GM12878 (cell line): Measurements from ENCODE around the gene ITGAD. TPM values are rescaled to one million over a fixed set of nuclear protein-coding genes. Genes with fewer than 3 reads are reported as not detected.

Source experiments
- ATAC-seq: fragments of 200-7000 bp; cut with Tn5 transposase; 3 replicates; pipeline ENCODE4 v1.9.1; 2020; ENCODE audit warnings: mild to moderate bottlenecking, moderate library complexity
- BruUV-seq: library from RNA; stranded (reverse); fragments of 400-500 nt; replicated peaks from 2 replicates; lab custom pipeline; 2021; lab: Mats Ljungman, UMichigan
- CTCF ChIA-PET: fragments of 300-600 bp; sonication (Branson Sonifier 250); formaldehyde crosslinking; extraction: SDS; loops from one replicate; lab custom pipeline; 2021; ENCODE audit warnings: inconsistent platforms; lab: Yijun Ruan, JAX
- POLR2A ChIA-PET: fragments of 350-600 bp; formaldehyde crosslinking; extraction: SDS; loops from one replicate; lab custom pipeline; 2021; ENCODE audit warnings: inconsistent platforms; lab: Charles Lee
- RAD21 ChIA-PET: fragments of 300-600 bp; sonication (Branson Sonifier 250); formaldehyde crosslinking; loops from one replicate; lab custom pipeline; 2023; ENCODE audit warnings: antibody characterized with exemption; ENCODE audit not compliant: unreplicated experiment; lab: Charles Lee
- SMC1A ChIA-PET: fragments of 300-600 bp; sonication (Branson Sonifier 250); formaldehyde crosslinking; loops from one replicate; lab custom pipeline; 2023; ENCODE audit not compliant: unreplicated experiment, uncharacterized antibody; lab: Charles Lee
- DNase-seq: peaks from one replicate; pipeline ENCODE4 v3.0.0-alpha.2; 2011; ENCODE audit warnings: low read depth, low spot score
- FAIRE-seq: peaks from 3 replicates; lab custom pipeline; 2011; peaks lifted over from hg19 to GRCh38; lab: Jason Lieb, UNC
- H2AFZ ChIP-seq: 2 replicates; pipeline ENCODE4 v1.6.0; 2011; ENCODE audit warnings: low read depth, low read length, control low read depth; ENCODE audit not compliant: control insufficient read depth
- H3K27ac ChIP-seq: 2 replicates; pipeline ENCODE4 v1.5.1; 2011; ENCODE audit warnings: control low read depth; ENCODE audit not compliant: control insufficient read depth, insufficient read depth
- H3K27me3 ChIP-seq, 2 experiments: replicated peaks in 1 of 2; 2 replicates each; pipeline versions ENCODE4 v1.6.0 to v1.6.1; 2011; ENCODE audit warnings: low read length in 1 of 2; ENCODE audit not compliant: control insufficient read depth in 2 of 2, insufficient read depth in 2 of 2
- H3K36me3 ChIP-seq, 2 experiments: 2 replicates each; pipeline ENCODE4 v1.5.1; 2011; ENCODE audit warnings: low read length in 1 of 2; ENCODE audit not compliant: control insufficient read depth in 2 of 2, insufficient read depth in 2 of 2
- H3K4me1 ChIP-seq: 2 replicates; pipeline ENCODE4 v1.6.1; 2011; ENCODE audit warnings: mild to moderate bottlenecking, low read length, moderate library complexity, mixed read lengths; ENCODE audit not compliant: control insufficient read depth, insufficient read depth
- H3K4me2 ChIP-seq: 2 replicates; pipeline ENCODE4 v1.6.0; 2011; ENCODE audit warnings: control low read depth; ENCODE audit not compliant: control insufficient read depth, insufficient read depth
- H3K4me3 ChIP-seq: fragments of 200-600 bp; sonication (generic); 2 replicates; pipeline ENCODE4 v1.5.1; 2016
- H3K79me2 ChIP-seq: 2 replicates; pipeline ENCODE4 v1.6.0; 2011; ENCODE audit warnings: low read length; ENCODE audit not compliant: control insufficient read depth, insufficient read depth
- H3K9ac ChIP-seq: 2 replicates; pipeline ENCODE4 v1.8.0; 2011; ENCODE audit warnings: low read length, control low read depth, mixed read lengths; ENCODE audit not compliant: control insufficient read depth, insufficient read depth
- H3K9me3 ChIP-seq: replicated peaks from 3 replicates; pipeline ENCODE4 v1.5.1; 2011; ENCODE audit warnings: mild to moderate bottlenecking, low read length; ENCODE audit not compliant: control insufficient read depth, insufficient read depth
- H4K20me1 ChIP-seq: 2 replicates; pipeline ENCODE4 v1.6.0; 2011; ENCODE audit not compliant: control insufficient read depth, insufficient read depth
- ASH2L ChIP-seq: fragments of 300-600, 200-600 bp; sonication (generic); IDR thresholded peaks from 2 replicates; pipeline ENCODE4 v1.6.1; 2017; ENCODE audit warnings: low read depth, mild to moderate bottlenecking, borderline replicate concordance
- BCL11A ChIP-seq: IDR thresholded peaks from 2 replicates; pipeline ENCODE4 v1.6.1; 2011; ENCODE audit warnings: low read depth, low read length
- CBX3 ChIP-seq: fragments of 200-600 bp; sonication (generic); IDR thresholded peaks from 2 replicates; pipeline ENCODE4 v1.6.1; 2016; ENCODE audit warnings: low read depth, borderline replicate concordance
- CHD4 ChIP-seq: fragments of 200-600 bp; sonication (generic); IDR thresholded peaks from 2 replicates; pipeline ENCODE4 v1.6.1; 2016; ENCODE audit warnings: mild to moderate bottlenecking
- ETV6 ChIP-seq, 2 experiments: fragments of 450-650 bp in 1 of 2; IDR thresholded peaks in 1 of 2; conservative IDR thresholded peaks in 1 of 2; 2 replicates each; pipeline ENCODE4 v1.6.1; 2014; ENCODE audit warnings: antibody characterized with exemption in 1 of 2, borderline replicate concordance in 1 of 2, low read depth in 1 of 2, mild to moderate bottlenecking in 1 of 2, moderate library complexity in 1 of 2
- GATAD2B ChIP-seq: fragments of 450-650 bp; conservative IDR thresholded peaks from 2 replicates; pipeline ENCODE4 v1.6.1; 2017; ENCODE audit warnings: low read depth, mild to moderate bottlenecking, moderate library complexity
- HDAC6 ChIP-seq: fragments of 200-600 bp; sonication (generic); IDR thresholded peaks from one replicate; pipeline ENCODE4 v1.8.0; 2017; ENCODE audit warnings: antibody characterized with exemption; ENCODE audit not compliant: unreplicated experiment
- MYB ChIP-seq: fragments of 150-350 bp; IDR thresholded peaks from 2 replicates; pipeline ENCODE4 v1.6.1; 2014; ENCODE audit warnings: mild to moderate bottlenecking, low read depth, low read length, borderline replicate concordance
- NFYB ChIP-seq: IDR thresholded peaks from 2 replicates; pipeline ENCODE4 v1.6.1; 2011; ENCODE audit warnings: low read depth, mild to moderate bottlenecking, low read length, improper control_type of control experiment, moderate library complexity; ENCODE audit not compliant: insufficient read depth
- NR2C2 ChIP-seq: IDR thresholded peaks from 2 replicates; pipeline ENCODE4 v1.6.1; 2011; ENCODE audit warnings: borderline replicate concordance, low read depth; ENCODE audit not compliant: control insufficient read depth, insufficient read length
- RCOR1 ChIP-seq: conservative IDR thresholded peaks from 2 replicates; pipeline ENCODE4 v1.6.1; 2012; ENCODE audit warnings: low read depth, low read length, improper control_type of control experiment
- WGBS: methylation state at CpG from one replicate; pipeline ENCODE4 v1.1.6; 2016; ENCODE audit warnings: low lambda C conversion rate; ENCODE audit not compliant: insufficient replicate concordance, insufficient coverage; ENCODE audit errors: missing lambda C conversion rate; 5-methylcytosine and 5-hydroxymethylcytosine counted together
- in situ Hi-C: fragments of 300-500 bp; cut with MboI; formaldehyde crosslinking; loops from 9 replicates; pipeline ENCODE4 v1.14.3; 2018; ENCODE audit warnings: mixed read lengths
- intact Hi-C: fragments of 100-400 bp; cut with micrococcal nuclease; formaldehyde crosslinking; loops from one replicate; pipeline ENCODE4 v1.14.2; 2022; ENCODE audit not compliant: unreplicated experiment
- polyA plus RNA-seq, 11 experiments: library from polyadenylated mRNA; depleted of rRNA in 4 of 11; unstranded in 6 of 11; stranded (reverse) in 5 of 11; fragments of >200 nt; fragmentation: Nextera tagmentation in 4 of 11; fragmentation: Illumina TruSeq in 1 of 11; extraction: Ambion mirVana in 4 of 11; extraction: Trizol in 1 of 11; gene quantifications; 1 replicate in 1 of 11; 2 replicates in 10 of 11; pipeline versions ENCODE4 v1.2.1 to v1.2.3, GENCODE V29; 2011 to 2016; ENCODE audit warnings: inconsistent platforms in 2 of 11, missing spikeins in 2 of 11, low read depth in 1 of 11
- total RNA-seq, 4 experiments: library from RNA; depleted of rRNA in 3 of 4; stranded (reverse); fragments of >200 nt in 3 of 4; fragmentation: Illumina TruSeq in 1 of 4; extraction: Trizol in 1 of 4; gene quantifications; 2 replicates each; pipeline versions ENCODE4 v1.2.1 to v1.2.3, GENCODE V29; 2013 to 2021
- TF ChIP-seq, protein P1 (sequence below): IDR thresholded peaks from 2 replicates; pipeline ENCODE4 v1.6.1; 2011; ENCODE audit warnings: borderline replicate concordance, low read depth, mild to moderate bottlenecking, moderate library complexity, low read length; ENCODE audit not compliant: insufficient read depth, poor library complexity, severe bottlenecking
- TF ChIP-seq, protein P2 (sequence below): fragments of 450-650 bp; formaldehyde crosslinking; IDR thresholded peaks from 2 replicates; pipeline ENCODE4 v1.5.0; 2022; ENCODE audit warnings: mild to moderate bottlenecking, missing genetic modification characterization
- TF ChIP-seq, protein P3 (sequence below): fragments of 450-650 bp; IDR thresholded peaks from 2 replicates; pipeline ENCODE4 v1.6.1; 2017; ENCODE audit warnings: borderline replicate concordance

ITGAD gene
- total and polyA plus RNA-seq, 10 of the 15 experiments (the other 5 are each of a cell fraction or from before 2014, with no cell fraction given) = 0.29 to 4.0 (median 1.2) TPM

DNA sequence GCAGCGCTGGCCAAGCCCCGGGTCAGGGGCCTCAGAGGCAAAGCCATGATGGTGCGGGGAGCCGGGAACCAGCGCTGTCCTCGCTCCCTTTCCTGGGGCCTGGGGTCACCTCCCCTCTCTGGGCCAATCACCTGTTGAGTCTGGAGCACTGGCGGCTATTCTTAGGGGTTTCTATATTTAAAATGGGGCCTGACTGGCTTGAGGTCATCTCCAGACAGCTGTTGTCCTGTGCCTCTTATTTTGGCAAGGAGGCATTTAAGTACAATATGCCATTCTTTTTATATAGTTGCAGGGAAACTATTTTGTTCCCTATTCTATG is 35.1 kb downstream of the ITGAD start, which contains the start of gene COX6A2 (continued):
- TF ChIP-seq NR2C2 (no peak), BCL11A (no peak), GATAD2B (no peak), ETV6 (conservative IDR thresholded peaks at IDR 0.05 in 1 of 2, IDR thresholded peaks at IDR 0.05 in 1 of 2; ENCODE audit: borderline replicate concordance in 1 of 2, low read depth in 1 of 2) (no peak), HDAC6 (no peak), RCOR1 (no peak), CHD4 (no peak), CBX3 (no peak), MYB (no peak), ASH2L (no peak)
- TF ChIP-seq, protein P1, sequence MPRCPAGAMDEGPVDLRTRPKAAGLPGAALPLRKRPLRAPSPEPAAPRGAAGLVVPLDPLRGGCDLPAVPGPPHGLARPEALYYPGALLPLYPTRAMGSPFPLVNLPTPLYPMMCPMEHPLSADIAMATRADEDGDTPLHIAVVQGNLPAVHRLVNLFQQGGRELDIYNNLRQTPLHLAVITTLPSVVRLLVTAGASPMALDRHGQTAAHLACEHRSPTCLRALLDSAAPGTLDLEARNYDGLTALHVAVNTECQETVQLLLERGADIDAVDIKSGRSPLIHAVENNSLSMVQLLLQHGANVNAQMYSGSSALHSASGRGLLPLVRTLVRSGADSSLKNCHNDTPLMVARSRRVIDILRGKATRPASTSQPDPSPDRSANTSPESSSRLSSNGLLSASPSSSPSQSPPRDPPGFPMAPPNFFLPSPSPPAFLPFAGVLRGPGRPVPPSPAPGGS = no peak

DNA sequence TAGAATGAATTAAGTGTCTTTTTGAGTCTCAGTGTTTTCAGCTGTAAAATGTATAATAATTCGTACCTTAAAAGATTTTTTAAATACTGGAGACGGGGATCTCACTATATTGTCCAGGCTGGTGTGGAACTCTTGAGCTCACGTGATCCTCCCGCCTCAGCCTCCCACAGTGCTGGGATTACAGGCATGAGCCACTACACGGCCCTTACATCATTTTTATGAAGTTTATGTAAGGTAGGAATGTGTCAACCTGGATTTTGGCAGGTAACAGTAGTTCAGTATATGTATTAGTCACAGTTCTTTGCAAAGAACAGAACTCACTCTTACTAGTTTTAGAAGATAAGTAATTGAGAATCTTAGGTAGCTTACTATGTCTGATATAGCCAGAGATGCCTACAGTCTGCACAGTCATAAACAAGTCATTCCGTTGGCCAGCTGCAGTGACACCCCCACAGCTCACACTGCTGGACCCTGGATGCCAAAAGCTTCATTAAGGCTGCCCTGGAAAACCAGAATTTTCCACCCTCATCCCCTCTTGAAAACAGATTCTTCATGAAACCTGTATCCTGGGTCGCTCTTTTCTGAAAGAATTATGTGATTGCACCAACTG is 35.6 kb downstream of the ITGAD start:
- no peaks in the 10 kb centered on the region for H3K27me3 ChIP-seq
- no peaks in the 10 kb centered on the region for H3K36me3 ChIP-seq
- no peak overlapping the region for H3K4me2 ChIP-seq
- no TSS peak for BruUV-seq
- H3K79me2 ChIP-seq = no peaks in the 10 kb centered on the region
- ChIA-PET SMC1A (interaction anchor here (1.0 to 5.2 kb wide), 5 partner anchors 8 to 46 kb away, joined by 4 to 31 read pairs (median 9); partner anchors contain the start of gene ZNF843), POLR2A (interaction anchor here (0.6 to 1.8 kb wide), 4 partner anchors 23 to 74 kb away, joined by 3 to 5 read pairs (median 4); no protein-coding TSS in a partner anchor), CTCF (interaction anchor here (1.2 to 4.8 kb wide), 8 partner anchors 8 to 487 kb away, joined by 3 to 20 read pairs (median 3); no protein-coding TSS in a partner anchor), RAD21 (interaction anchor here (0.6 to 3.2 kb wide), 3 partner anchors 11 to 43 kb away, joined by 3 to 20 read pairs (median 5); partner anchors contain the start of gene ZNF843)
- no peaks in the 10 kb centered on the region for H4K20me1 ChIP-seq
- in situ Hi-C loops = loop anchor here (25.0 kb wide), 1 partner anchor 441 kb away; the partner anchor contains the start of gene HSD3B7
- WGBS = 43% methylated on average over 7 of the region's 7 CpGs
- intact Hi-C loops = no loop called here
- FAIRE-seq (no peak), DNase-seq (no peak), ATAC-seq (no peak)
- H3K9me3 ChIP-seq = no peaks in the 10 kb centered on the region; the same call in 2 of the 3 replicates
- no peak overlapping the region for H3K9ac ChIP-seq
- H3K4me1 ChIP-seq = no peaks in the 10 kb centered on the region
- H3K27ac ChIP-seq = no peak overlapping the region
- H3K4me3 ChIP-seq = no peak overlapping the region
- no peak overlapping the region for H2AFZ ChIP-seq
- TF ChIP-seq, protein P2, sequence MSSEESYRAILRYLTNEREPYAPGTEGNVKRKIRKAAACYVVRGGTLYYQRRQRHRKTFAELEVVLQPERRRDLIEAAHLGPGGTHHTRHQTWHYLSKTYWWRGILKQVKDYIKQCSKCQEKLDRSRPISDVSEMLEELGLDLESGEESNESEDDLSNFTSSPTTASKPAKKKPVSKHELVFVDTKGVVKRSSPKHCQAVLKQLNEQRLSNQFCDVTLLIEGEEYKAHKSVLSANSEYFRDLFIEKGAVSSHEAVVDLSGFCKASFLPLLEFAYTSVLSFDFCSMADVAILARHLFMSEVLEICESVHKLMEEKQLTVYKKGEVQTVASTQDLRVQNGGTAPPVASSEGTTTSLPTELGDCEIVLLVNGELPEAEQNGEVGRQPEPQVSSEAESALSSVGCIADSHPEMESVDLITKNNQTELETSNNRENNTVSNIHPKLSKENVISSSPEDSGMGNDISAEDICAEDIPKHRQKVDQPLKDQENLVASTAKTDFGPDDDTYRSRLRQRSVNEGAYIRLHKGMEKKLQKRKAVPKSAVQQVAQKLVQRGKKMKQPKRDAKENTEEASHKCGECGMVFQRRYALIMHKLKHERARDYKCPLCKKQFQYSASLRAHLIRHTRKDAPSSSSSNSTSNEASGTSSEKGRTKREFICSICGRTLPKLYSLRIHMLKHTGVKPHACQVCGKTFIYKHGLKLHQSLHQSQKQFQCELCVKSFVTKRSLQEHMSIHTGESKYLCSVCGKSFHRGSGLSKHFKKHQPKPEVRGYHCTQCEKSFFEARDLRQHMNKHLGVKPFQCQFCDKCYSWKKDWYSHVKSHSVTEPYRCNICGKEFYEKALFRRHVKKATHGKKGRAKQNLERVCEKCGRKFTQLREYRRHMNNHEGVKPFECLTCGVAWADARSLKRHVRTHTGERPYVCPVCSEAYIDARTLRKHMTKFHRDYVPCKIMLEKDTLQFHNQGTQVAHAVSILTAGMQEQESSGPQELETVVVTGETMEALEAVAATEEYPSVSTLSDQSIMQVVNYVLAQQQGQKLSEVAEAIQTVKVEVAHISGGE (CRISPR knock-in tag) = no peak
- TF ChIP-seq NFYB (no peak), CBX3 (no peak)
- TF ChIP-seq, protein P3, sequence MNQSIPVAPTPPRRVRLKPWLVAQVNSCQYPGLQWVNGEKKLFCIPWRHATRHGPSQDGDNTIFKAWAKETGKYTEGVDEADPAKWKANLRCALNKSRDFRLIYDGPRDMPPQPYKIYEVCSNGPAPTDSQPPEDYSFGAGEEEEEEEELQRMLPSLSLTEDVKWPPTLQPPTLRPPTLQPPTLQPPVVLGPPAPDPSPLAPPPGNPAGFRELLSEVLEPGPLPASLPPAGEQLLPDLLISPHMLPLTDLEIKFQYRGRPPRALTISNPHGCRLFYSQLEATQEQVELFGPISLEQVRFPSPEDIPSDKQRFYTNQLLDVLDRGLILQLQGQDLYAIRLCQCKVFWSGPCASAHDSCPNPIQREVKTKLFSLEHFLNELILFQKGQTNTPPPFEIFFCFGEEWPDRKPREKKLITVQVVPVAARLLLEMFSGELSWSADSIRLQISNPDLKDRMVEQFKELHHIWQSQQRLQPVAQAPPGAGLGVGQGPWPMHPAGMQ = no peak
